Gastrocnemius medialis (tissue), 4 donors: ENCODE results near the gene UCK2. TPM values are rescaled to one million over a fixed set of nuclear protein-coding genes. Genes with fewer than 3 reads are reported as not detected.

Source experiments
- ATAC-seq, 2 donors: fragments of 150-250 bp; one replicate each; pipeline ENCODE4 v1.9.1; 2016
- DNase-seq, 2 donors: peaks; one replicate each; pipeline ENCODE4 v3.0.0-alpha.2; 2019
- H3K27ac ChIP-seq, 4 donors: fragments of 200-600 bp; sonication (generic); 1 replicate in 1 of 4; 2 replicates in 3 of 4; pipeline ENCODE4 v1.5.1; 2016 to 2018; ENCODE audit warnings: mild to moderate bottlenecking in 2 of 4, moderate library complexity in 1 of 4
- H3K27me3 ChIP-seq, 3 donors: fragments of 200-600 bp; sonication (generic) in 2 of 3; 1 replicate in 1 of 3; 2 replicates in 2 of 3; pipeline versions ENCODE4 v1.5.1 to v1.6.0; 2016 to 2019; ENCODE audit warnings: mild to moderate bottlenecking in 1 of 3, moderate library complexity in 1 of 3
- H3K36me3 ChIP-seq, 2 donors: fragments of 200-600 bp; sonication (generic) in 1 of 2; one replicate each; pipeline ENCODE4 v1.5.1; 2017 to 2018
- H3K4me1 ChIP-seq, 2 donors: fragments of 200-600 bp; sonication (generic) in 1 of 2; one replicate each; pipeline ENCODE4 v1.5.1; 2016 to 2017; ENCODE audit warnings: mild to moderate bottlenecking in 2 of 2
- H3K4me3 ChIP-seq, 4 donors: fragments of 200-600 bp; sonication (generic) in 3 of 4; 1 replicate in 1 of 4; 2 replicates in 3 of 4; pipeline ENCODE4 v1.5.1; 2016 to 2019; ENCODE audit warnings: mild to moderate bottlenecking in 2 of 4
- H3K9me3 ChIP-seq, 3 donors: fragments of 200-600 bp; sonication (generic) in 2 of 3; 1 replicate in 1 of 3; 2 replicates in 2 of 3; pipeline ENCODE4 v1.5.1; 2016 to 2019
- POLR2A ChIP-seq, 2 donors: fragments of 450-650 bp; IDR thresholded peaks; one replicate each; pipeline ENCODE4 v1.6.1; 2017; ENCODE audit warnings: antibody characterized with exemption in 2 of 2, mild to moderate bottlenecking in 2 of 2, moderate library complexity in 2 of 2
- in situ Hi-C, 4 donors: fragments of 200-750 bp; cut with MboI; loops; one replicate each; pipeline versions ENCODE4 v1.15.0 to v1.8.0; 2017; ENCODE audit warnings: low sequenced_read_pairs in 4 of 4
- intact Hi-C: fragments of 100-400 bp; cut with DNase I; formaldehyde crosslinking; loops from one replicate; pipeline ENCODE4 v1.15.1; 2023; ENCODE audit warnings: low total_unique reads
- total RNA-seq, 4 donors: library from RNA; depleted of rRNA; stranded (reverse); fragments of >200 nt; gene quantifications; one replicate each; pipeline versions ENCODE4 v1.1.0 to v1.2.3, GENCODE V29; 2016
- TF ChIP-seq, protein P1 (sequence below), 5 experiments: fragments of 450-650 bp in 3 of 5; fragments of 200-600 bp in 2 of 5; sonication (generic) in 2 of 5; IDR thresholded peaks in 4 of 5; conservative IDR thresholded peaks in 1 of 5; 1 replicate in 4 of 5; 2 replicates in 1 of 5; pipeline ENCODE4 v1.5.1; 2016 to 2019; ENCODE audit warnings: antibody characterized with exemption in 5 of 5, mild to moderate bottlenecking in 3 of 5, moderate library complexity in 3 of 5

Gene UCK2
- total RNA-seq, 4 donors from 2014 or later, result 14.0 to 32.7 (median 24.1) TPM

DNA sequence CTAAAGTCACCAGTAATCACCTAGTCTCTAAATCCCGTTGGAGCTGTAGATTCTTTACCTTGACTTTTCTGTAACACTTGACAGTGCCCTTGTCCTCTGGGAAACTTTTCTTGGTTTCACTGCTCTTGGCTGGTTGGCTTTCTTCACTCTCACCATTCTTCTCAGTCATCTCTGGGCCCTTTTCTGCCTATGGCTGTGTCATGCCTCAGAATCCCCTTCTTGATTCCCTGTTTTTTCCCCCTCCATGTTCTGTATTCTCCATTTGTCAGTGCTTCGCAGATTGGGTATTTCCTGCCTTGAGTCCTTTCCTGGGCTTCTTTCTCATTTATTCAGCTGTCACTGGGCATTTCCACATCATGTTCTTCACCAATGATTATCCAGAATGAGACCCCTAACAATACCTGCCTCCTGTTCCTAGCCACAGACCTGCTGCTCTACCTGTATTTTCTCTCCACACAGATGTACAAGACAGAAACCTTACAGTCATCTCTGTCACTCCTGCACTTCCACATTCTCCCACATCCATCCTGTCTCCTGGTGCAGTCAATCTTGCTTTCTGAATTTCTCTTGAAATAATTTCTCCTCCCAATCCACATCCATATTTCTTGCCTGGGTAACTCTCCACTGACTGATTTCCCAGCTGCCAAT lies 14.7 kb downstream of the UCK2 start:
- no peak for ATAC-seq
- no peaks in the 10 kb centered on the region for H3K27me3 ChIP-seq
- in situ Hi-C loops, result no loop called here
- no peaks in the 10 kb centered on the region for H3K9me3 ChIP-seq
- peak overlapping the region; percentile 49 to 68 (median 61) for H3K27ac ChIP-seq
- DNase-seq, result no peak
- no peaks in the 10 kb centered on the region for H3K36me3 ChIP-seq
- H3K4me1 ChIP-seq, result peaks cover 29 to 31% of the 10 kb centered on the region in 2 donors
- TF ChIP-seq, protein P1, sequence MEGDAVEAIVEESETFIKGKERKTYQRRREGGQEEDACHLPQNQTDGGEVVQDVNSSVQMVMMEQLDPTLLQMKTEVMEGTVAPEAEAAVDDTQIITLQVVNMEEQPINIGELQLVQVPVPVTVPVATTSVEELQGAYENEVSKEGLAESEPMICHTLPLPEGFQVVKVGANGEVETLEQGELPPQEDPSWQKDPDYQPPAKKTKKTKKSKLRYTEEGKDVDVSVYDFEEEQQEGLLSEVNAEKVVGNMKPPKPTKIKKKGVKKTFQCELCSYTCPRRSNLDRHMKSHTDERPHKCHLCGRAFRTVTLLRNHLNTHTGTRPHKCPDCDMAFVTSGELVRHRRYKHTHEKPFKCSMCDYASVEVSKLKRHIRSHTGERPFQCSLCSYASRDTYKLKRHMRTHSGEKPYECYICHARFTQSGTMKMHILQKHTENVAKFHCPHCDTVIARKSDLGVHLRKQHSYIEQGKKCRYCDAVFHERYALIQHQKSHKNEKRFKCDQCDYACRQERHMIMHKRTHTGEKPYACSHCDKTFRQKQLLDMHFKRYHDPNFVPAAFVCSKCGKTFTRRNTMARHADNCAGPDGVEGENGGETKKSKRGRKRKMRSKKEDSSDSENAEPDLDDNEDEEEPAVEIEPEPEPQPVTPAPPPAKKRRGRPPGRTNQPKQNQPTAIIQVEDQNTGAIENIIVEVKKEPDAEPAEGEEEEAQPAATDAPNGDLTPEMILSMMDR (IDR thresholded peaks at IDR 0.05 in 4 of 5, conservative IDR thresholded peaks at IDR 0.05 in 1 of 5), result no peak
- no peak for TF ChIP-seq POLR2A (IDR thresholded peaks at IDR 0.05)
- no peak overlapping the region for H3K4me3 ChIP-seq
- intact Hi-C loops, result loop anchor here (2.0 kb wide), 1 partner anchor 15 kb away; no protein-coding TSS in a partner anchor

DNA sequence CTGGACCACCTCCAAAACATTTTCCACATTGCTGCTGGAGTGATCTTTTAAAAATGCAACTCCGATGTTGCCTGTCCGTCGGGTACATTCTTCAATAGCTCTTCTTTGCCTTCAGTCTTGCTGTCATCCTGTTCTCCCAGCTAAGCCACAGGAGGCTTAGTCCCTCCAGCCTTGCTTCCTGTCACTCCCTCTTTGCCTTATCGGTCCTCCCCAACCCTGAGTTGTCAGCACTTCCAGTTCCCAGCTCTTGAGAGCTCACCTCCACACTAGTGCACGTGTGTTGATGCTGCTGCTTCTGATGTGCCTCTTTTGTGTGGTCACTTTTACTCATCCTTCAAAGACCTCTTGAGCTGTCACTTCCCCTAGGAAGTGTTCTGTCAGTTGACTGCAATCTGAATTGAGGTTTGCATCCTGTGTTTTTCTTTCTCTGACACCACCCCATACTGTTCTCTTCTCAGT lies 15.3 kb downstream of the UCK2 start:
- Histone ChIP-seq H3K27ac (peak overlapping the region; percentile 49 to 68 (median 61)), H3K36me3 (no peaks in the 10 kb centered on the region), H3K9me3 (no peaks in the 10 kb centered on the region), H3K4me1 (peaks cover 27% of the 10 kb centered on the region in 2 donors), H3K4me3 (no peak overlapping the region), H3K27me3 (no peaks in the 10 kb centered on the region)
- ATAC-seq (peak in 1 of 2 donors; percentile 55), DNase-seq (no peak)
- in situ Hi-C loops, result no loop called here
- no peak for TF ChIP-seq POLR2A (IDR thresholded peaks at IDR 0.05)
- TF ChIP-seq, protein P1 (IDR thresholded peaks at IDR 0.05 in 4 of 5, conservative IDR thresholded peaks at IDR 0.05 in 1 of 5), result no peak
- intact Hi-C loops, result loop anchor here (2.0 kb wide), 1 partner anchor 14 kb away; no protein-coding TSS in a partner anchor

DNA sequence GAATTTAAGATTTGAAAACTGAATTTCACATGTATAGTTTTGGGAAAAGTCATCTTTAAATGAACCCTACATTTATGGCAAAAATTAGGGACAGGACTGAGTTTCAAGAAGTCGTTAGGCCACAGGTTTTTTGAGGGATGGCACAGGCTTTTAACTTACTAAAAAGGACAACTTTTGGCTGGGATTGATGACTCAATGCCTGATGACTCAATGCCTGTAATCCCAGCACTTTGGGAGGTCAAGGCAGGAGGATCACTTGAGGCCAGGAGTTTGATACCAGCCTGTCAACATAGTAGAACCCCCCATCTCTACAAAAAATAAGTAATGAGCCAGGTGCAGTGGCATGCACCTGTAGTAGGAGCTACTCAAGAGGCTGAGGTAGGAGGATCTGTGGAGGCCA lies 15.9 kb downstream of the UCK2 start:
- H3K4me3 ChIP-seq, result no peak overlapping the region
- intact Hi-C loops, result loop anchor here (2.0 kb wide), 1 partner anchor 13 kb away; no protein-coding TSS in a partner anchor
- no peak overlapping the region for H3K27ac ChIP-seq
- peaks cover 25 to 27% of the 10 kb centered on the region in 2 donors for H3K4me1 ChIP-seq
- DNase-seq (no peak), ATAC-seq (no peak)
- no peaks in the 10 kb centered on the region for H3K27me3 ChIP-seq
- TF ChIP-seq POLR2A (IDR thresholded peaks at IDR 0.05), result no peak
- TF ChIP-seq, protein P1 (IDR thresholded peaks at IDR 0.05 in 4 of 5, conservative IDR thresholded peaks at IDR 0.05 in 1 of 5), result no peak
- no peaks in the 10 kb centered on the region for H3K9me3 ChIP-seq
- in situ Hi-C loops, result no loop called here
- H3K36me3 ChIP-seq, result no peaks in the 10 kb centered on the region

DNA sequence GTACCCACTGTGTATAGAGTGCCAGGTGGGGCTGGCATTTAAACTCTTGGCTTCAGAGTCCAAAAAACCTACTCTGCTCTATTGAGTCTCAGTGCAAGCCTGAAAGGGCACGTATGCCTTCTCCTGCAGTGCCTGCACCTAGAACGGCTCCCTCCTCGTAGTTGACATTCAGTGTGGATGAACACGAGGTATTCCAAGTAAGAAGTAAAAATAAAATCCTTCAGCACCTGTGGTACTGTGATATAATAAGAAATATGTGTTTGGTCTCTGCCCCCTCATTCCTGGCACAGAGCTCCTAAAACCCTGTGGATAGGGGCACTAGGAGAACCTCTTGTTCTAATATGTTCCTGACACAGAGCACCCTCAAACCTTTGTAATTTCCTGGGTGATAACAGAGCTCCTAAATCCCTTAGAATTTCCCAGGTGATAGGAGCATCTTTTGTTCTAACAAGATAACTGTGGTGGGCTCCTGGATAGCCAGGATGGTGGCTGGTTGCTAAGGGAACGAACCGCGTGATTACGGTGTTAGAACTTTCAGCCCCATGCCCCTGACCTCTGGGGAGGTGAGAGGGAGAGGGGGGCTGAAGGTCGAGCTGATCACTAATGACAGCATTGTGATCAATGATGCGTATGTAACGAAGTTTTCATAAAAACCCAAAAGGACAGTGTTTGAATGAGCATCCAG lies 16.8 kb downstream of the UCK2 start:
- Histone ChIP-seq H3K27me3 (no peaks in the 10 kb centered on the region), H3K4me1 (peaks cover 27 to 29% of the 10 kb centered on the region in 2 donors), H3K36me3 (no peaks in the 10 kb centered on the region), H3K4me3 (no peak overlapping the region), H3K27ac (no peak overlapping the region), H3K9me3 (no peaks in the 10 kb centered on the region)
- TF ChIP-seq POLR2A (IDR thresholded peaks at IDR 0.05), result no peak
- TF ChIP-seq, protein P1 (IDR thresholded peaks at IDR 0.05 in 4 of 5, conservative IDR thresholded peaks at IDR 0.05 in 1 of 5), result no peak
- no peak for ATAC-seq
- DNase-seq, result no peak
- intact Hi-C loops (no loop called here), in situ Hi-C loops (no loop called here)
